Stimulated activated CD4-positive, alpha-beta T cell treated with anti-CD3 and anti-CD28 coated beads, Interleukin-15, amount 100 ng/mL, for 1 hour (primary cell): ENCODE measurements around the gene TECTA.

Experiments
- DNase-seq, 2 donors: peaks; one replicate each; pipeline ENCODE4 v3.0.0-alpha.2; 2020; ENCODE audit warnings: low read depth in 1 of 2, low spot score in 1 of 2

Gene TECTA, protein sequence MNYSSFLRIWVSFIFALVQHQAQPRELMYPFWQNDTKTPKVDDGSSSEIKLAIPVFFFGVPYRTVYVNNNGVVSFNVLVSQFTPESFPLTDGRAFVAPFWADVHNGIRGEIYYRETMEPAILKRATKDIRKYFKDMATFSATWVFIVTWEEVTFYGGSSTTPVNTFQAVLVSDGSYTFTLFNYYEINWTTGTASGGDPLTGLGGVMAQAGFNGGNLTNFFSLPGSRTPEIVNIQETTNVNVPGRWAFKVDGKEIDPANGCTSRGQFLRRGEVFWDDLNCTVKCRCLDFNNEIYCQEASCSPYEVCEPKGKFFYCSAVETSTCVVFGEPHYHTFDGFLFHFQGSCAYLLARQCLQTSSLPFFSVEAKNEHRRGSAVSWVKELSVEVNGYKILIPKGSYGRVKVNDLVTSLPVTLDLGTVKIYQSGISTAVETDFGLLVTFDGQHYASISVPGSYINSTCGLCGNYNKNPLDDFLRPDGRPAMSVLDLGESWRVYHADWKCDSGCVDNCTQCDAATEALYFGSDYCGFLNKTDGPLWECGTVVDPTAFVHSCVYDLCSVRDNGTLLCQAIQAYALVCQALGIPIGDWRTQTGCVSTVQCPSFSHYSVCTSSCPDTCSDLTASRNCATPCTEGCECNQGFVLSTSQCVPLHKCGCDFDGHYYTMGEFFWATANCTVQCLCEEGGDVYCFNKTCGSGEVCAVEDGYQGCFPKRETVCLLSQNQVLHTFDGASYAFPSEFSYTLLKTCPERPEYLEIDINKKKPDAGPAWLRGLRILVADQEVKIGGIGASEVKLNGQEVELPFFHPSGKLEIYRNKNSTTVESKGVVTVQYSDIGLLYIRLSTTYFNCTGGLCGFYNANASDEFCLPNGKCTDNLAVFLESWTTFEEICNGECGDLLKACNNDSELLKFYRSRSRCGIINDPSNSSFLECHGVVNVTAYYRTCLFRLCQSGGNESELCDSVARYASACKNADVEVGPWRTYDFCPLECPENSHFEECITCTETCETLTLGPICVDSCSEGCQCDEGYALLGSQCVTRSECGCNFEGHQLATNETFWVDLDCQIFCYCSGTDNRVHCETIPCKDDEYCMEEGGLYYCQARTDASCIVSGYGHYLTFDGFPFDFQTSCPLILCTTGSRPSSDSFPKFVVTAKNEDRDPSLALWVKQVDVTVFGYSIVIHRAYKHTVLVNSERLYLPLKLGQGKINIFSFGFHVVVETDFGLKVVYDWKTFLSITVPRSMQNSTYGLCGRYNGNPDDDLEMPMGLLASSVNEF (N-terminal part only)

GRCh38 chr11:121100943-121101342 lies at the start of gene TECTA:
Gene TECTA, plus strand, starts transcription at chr11:121101243. Its CDS starts 1,423 bp downstream, at chr11:121102666.
- DNase-seq, result no peak

- no peak for DNase-seq
Observed at GRCh38 chr11:121053244-121053643, 47.8 kb upstream of the TECTA start.

- no peak for DNase-seq
Observed at GRCh38 chr11:121054266-121054665, 46.8 kb upstream of the TECTA start.

GRCh38 chr11:121055076-121055475 lies 46.0 kb upstream of the TECTA start:
- no peak for DNase-seq

GRCh38 chr11:121057922-121058321 lies 43.1 kb upstream of the TECTA start:
- no peak for DNase-seq

GRCh38 chr11:121058941-121059340 lies 42.1 kb upstream of the TECTA start:
- no peak for DNase-seq

DNA sequence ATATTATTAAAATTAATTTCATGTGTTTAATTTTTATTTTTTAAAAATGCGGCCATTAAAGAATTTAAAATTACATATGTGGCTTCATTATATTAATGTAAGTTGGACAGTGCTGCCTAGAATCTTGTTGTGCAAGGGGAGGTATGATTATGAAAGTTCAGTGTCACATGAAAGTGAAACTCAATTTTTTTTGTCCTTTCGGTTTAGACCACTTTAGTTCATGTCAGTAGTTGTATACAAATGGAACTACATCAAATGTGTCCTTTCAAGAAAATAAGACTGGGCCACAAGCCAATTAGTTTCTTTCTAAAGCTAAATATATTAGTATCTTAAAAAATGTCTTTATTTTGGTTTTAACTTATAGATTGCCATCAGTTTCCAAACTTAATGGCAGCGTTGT lies 41.4 kb upstream of the TECTA start:
- DNase-seq, result no peak

- DNase-seq, result no peak
Observed at GRCh38 chr11:121063728-121064127, 37.3 kb upstream of the TECTA start.

- no peak for DNase-seq
Observed at GRCh38 chr11:121066623-121067022, 34.4 kb upstream of the TECTA start.

GRCh38 chr11:121067026-121067425 lies 34.0 kb upstream of the TECTA start:
- no peak for DNase-seq

- no peak for DNase-seq
Observed at GRCh38 chr11:121067453-121067852, 33.6 kb upstream of the TECTA start.

GRCh38 chr11:121067962-121068647 lies 32.9 kb upstream of the TECTA start:
- DNase-seq, result no peak

DNA sequence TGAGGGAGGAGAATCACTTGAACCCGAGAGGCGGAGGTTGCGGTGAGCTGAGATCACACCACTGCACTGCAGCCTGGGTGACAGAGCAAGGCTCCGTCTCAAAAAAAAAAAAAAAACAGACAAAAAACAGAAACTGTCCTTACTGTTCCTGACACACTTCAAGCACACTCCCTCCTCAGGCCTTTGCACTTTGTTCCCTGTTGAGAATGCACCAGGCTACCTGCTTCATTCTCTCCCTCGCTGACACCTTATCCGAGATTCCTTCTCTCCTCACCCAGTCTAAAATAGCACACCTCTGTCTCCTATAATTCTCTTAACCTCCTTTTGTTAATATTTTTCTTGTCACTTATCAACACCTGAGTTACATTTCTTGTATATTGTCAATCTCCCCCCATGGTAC lies 32.3 kb upstream of the TECTA start:
- no peak for DNase-seq

GRCh38 chr11:121070951-121071845 lies 29.8 kb upstream of the TECTA start:
- DNase-seq, result no peak

DNA sequence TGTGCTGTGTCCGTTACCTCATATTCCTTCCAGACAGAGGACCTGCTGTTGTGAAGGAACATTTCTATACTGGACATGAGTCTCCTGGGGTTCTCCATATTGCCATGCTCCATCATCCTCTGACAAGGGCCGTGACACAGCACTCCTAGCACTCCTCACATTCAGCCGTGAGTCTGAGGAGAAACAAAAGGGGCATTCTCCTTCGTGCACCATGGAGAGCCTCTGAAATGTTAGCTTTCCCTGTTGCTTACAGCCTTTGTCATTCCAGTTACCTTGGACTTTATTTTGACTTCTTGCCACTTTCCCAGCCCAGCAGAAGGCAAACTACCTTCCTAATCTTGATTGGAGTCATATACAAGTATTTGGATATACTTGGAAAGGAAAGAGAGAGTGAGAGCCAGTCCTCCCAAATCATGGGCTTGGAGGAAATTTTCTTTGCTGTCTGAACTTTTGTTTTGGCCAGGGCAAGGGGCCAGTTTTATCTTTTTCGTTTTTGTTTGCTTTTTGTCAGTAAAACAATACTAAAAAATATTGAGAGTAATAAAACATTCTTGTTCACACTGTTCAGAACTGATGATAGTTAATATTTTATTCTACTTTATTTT lies 29.1 kb upstream of the TECTA start:
- no peak for DNase-seq

DNA sequence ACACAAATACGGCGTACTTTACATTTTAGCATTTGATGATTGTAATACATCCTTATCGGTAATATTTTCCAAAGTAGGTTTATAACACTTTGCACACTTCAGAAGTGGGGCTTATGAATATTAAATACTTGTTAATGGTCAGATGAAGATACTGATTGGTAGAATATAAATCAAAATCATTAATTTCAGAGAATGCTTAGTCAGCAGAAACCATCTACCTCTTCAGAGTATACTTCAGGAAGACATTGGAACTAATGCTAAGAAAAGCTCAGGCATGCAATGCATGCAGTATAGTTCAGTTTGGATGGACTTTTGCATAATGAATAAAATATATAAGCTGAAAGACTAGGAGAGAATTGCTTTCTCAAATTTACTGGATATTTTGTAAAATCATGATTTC lies 19.7 kb upstream of the TECTA start:
- DNase-seq, result no peak

GRCh38 chr11:121082219-121082618 lies 18.8 kb upstream of the TECTA start:
- no peak for DNase-seq

GRCh38 chr11:121082670-121083069 lies 18.4 kb upstream of the TECTA start:
- no peak for DNase-seq

- no peak for DNase-seq
Observed at GRCh38 chr11:121086866-121087265, 14.2 kb upstream of the TECTA start.
